SKM-1 (cell line): ENCODE measurements around the gene ARSG.
"Not testable (repeated sequence)": the region's sequence is repeated elsewhere in the genome, so short reads cannot be mapped to it uniquely, and the experiment has no call there.

Experiments
- DNase-seq: peaks from one replicate; lab custom pipeline; 2025; ENCODE audit not compliant: unreplicated experiment; lab: John Stamatoyannopoulos, UW

Gene ARSG

DNA sequence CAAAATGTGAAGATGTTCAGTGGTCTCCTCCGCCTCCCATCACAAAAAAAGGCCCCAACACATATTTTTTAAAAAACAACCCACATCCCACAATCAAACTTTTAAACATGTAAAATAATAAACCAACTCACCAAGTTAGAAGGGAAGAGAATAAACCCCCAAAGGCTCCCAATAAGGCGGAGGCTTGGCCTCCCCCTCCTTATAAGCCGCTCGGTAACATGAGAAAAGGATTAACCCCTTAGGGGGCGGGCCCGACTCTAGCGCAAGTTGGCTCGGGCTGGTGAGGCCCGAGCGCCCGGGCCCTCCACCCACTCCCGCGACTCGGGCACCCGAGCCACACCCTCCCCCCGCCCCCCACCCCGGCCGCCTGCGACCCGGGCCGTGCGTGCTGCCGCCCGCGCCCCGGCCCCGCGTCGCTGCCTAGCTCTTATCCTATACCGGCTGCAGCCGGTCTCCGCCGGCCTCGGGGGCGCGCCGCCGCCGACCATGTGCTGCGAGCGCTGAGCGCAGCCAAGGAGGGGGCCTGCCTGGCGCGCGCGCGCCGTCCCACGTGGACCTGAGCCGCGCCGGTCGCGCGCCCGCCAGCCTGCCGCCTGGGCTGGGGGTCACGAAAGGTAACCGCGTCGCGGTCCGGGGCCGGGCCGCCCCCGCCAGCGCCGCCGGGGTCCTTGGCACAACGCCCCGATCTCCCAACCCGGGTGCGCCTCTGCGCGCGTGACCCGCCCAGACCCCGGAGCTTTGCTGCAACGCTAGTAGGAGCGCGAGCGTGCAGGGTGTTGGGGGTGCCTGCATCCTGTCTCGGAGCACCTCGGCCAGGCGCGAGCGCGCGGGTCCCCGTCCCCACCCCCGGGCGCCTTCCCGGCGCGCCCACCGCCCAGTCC is at the start of gene ARSG, which contains the start of gene SLC16A6:
Gene ARSG, plus strand, starts transcription at position 541 of the 881 bp plus-strand sequence. CDS start 15,999 bp downstream, outside the sequence.
Gene SLC16A6, minus strand, starts transcription at position 173 of the 881 bp plus-strand sequence. CDS start 12,807 bp downstream, outside the sequence.
- DNase-seq, result no peak

DNA sequence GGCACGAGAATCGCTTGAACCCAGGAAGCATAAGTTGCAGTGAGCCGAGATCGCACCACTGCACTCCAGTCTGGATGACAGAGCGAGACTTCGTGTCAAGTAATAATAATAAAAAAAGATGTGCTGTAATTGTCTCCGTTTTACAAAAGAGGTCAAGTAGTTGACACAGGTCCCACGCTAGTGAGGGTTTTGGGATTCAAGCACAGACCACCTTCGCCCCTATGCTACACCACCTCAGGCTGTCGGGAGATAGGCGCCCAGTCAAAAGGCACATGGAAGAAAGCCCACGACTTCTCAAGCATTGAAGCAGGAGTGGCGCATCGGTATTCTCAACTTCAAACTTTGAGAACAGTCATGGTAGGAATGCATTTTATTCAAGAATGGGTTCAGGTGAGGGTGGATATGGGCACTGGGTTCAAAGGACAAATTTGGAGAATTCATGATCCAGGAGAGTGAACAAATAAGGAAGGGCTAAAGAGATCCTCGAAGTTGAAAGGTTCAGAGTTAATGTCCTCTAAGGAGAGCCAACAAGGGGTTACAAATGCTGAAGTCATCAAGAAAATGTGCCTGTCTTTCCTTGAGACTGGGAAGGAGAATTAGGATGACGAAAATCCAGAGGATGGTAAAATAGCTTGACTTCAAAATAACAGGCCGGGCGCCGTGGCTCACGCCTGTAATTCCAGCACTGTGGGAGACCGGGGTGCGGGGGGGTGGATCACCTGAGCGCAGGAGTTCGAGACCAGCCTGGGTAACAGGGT is 44.8 kb upstream of the ARSG start:
- no peak for DNase-seq

DNA sequence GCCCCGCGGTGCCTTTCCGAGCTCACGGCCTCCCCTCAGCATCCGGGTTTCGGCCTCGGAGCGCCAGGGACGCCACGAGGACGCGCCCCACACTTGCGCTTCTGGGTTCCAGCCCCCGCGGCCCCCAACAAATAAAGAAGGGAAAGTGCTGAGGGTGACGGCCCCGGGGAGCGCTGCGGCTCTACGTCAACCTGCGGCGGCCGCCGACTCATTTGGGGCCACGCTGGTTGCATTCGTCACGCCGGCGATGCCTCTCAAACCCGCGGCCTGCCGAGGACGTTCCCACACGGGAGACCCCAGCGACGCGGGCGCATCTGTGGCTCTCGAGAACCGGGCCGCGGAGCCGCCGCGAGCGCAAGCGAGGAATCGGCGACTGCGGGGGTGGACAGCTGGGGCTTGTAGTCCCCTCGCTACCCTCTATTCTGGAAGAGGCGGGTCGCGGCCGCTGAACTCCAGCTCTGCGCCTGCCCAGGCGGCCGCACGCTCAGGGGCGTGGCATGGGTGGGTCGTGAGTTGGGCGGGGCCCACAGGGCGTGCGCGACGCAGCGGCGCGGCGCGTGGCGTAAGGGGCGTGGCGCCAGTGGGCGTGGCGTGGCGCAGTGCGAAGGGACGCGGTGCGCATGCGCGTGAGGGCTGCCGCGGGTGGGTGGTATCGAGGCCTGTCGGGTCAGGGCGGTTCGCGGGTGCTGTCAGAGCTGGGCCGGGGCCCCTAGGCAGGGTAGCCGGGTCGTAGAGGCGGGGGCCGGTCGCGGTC is 43.7 kb upstream of the ARSG start, which contains the start of gene AMZ2:
Gene AMZ2, plus strand, starts transcription at position 599 of the 754 bp plus-strand sequence. CDS start 2,145 bp downstream, outside the sequence.
- peak; percentile 70 for DNase-seq

GRCh38 chr17:68248199-68248825 is 43.0 kb upstream of the ARSG start:
- no peak for DNase-seq

- DNase-seq, result no peak
These were observed 42.4 kb upstream of the ARSG start for GRCh38 chr17:68248891-68249290.

DNA sequence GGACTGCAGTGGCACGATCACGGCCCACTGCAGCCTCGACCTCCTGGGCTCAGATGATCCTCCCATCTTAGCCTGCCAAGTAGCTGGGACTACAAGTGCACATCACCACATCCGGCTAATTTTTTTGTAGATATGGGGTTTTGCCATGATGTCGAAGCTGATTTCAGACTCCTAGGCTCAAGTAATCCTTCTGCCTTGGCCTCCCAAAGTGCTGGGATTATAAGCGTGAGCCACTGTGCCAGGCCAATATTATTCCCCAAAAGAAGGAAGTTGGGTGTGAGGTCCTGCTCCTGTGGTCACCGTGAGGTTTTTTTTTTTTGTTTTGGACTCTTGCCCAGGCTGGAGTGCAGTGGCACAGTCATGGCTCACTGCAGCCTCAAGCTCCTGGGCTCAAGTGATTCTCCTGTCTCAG is 41.9 kb upstream of the ARSG start:
- no peak for DNase-seq

- not testable (repeated sequence) for DNase-seq
These were observed 37.9 kb upstream of the ARSG start for GRCh38 chr17:68253426-68253825.

DNA sequence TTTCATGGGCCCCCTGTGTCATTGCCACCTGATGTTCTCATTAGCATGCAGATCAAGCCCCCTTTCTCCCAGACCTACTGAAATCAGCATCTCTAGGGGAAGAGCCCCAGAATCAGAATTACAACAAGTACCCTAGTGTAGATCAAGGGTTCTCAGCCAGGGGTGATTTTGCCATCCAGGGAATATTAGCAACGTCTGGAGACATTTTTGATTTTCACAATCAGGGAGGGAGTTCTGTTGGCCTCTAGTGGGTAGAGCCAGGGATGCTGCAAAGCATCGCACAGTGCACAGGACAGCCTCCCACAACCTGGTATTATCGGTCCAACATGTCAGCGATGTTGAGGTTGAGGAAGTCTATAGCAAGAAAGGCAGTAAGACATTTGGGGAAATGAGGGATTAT is 36.1 kb upstream of the ARSG start:
- DNase-seq, result no peak

DNA sequence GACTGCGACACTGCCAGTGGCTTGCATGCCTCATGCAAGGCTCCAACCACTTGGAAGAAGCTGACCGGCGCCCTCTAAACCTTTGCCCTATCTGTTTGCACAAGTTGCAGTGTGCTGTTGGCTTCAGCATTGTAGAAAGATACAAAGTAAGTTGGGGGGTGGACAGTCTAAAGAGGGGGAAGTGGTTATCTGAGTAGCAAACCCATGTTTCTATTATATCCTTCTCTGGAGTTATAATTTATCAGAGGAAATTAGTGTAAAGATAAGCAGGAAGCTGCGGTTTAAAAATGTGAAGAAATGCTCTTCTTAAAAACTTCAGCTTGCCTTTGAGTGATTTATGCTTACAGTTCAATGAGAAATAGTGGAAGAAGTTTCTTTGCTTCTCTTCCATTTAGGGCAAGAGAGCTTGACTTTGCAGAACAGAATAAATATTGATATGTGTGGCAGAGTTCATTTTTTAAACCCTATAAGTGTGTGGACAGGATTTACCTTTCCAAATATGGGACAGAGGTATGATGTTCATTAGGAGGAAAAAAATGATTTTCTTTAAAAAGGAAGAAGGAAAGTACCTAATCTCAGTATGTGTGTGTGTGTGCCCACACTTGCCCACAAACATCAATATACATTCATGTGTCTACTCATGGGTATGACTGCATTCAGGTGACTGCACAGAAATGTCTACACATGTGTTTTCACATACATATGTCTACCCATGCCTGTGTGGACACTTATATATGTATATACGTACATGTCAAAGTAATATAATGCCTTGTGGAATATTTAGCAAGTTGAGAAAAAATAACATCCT is 35.4 kb upstream of the ARSG start:
- peak; percentile 27 for DNase-seq

- DNase-seq, result not testable (repeated sequence)
These were observed 34.6 kb upstream of the ARSG start for GRCh38 chr17:68256701-68257100.

- DNase-seq, result no peak
These were observed 33.4 kb upstream of the ARSG start for GRCh38 chr17:68257934-68258333.

GRCh38 chr17:68258890-68259647 is 32.2 kb upstream of the ARSG start:
- DNase-seq, result not testable (repeated sequence)

- DNase-seq, result not testable (repeated sequence)
These were observed 31.7 kb upstream of the ARSG start for GRCh38 chr17:68259648-68259951.

GRCh38 chr17:68260051-68260762 is 31.1 kb upstream of the ARSG start:
- DNase-seq, result no peak

DNA sequence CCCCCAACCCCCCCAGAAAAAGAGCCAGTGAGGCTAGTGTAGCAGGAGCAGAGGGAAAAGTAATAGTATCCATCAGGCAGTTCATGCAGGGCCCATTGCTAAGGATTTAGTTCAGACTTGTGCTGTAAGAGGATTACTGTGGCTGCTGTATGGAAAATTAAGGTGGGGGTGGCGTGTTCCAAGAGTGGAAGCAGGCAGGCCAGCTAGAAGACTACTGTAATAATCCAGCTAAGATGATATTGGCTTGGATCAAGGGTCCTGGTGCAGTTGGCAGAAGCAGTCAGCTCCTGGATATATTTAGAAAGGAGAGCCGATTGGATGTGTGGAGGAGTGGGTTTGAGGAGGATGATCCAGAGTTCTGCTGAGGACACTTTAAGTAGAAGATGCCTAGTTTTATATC is 28.8 kb upstream of the ARSG start:
- not testable (repeated sequence) for DNase-seq

DNA sequence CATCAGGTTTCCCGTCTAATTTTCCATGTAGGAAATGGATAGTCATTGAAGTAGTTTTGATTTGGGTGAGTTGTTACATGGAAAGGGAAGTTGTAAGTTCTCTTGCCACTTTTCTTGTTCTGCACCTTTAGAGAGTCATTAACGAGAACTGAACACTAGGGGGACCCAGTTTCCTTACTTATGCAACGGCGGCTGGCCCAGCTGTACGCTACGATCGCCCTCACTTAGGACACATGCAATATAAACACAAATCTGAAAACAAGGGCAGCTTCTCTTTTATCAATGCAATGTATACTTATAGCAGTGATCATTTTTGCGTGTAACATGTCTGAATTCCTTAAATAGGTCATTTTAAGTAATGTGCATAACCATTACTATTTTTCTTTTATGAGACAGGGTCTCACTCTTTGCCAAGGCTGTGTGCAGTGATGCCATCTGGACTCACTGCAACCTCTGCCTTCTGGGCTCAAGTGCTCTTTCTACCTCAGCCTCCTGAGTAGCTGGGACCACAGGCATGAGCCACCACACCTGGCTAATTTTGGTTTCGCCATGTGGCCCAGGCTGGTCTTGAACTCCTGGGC is 28.1 kb upstream of the ARSG start:
- not testable (repeated sequence) for DNase-seq

DNA sequence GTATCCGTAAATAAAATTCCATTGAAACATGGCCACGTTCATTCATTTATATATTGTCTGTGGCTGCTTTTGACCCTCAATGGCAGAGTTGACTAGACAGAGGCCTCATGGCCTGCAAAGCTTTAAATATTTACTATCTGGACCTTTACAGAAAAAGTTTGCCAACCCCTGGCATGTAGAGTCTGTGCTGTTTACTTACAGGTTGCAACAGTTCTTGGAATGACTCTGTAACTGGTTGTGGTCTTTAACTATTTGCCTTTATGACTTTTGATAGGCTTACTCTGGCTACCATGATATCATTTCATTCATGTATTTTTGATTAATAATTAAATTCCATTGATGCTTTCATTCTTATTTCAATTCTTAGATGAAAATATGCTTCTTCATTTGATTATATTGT is 25.5 kb upstream of the ARSG start:
- DNase-seq, result not testable (repeated sequence)

DNA sequence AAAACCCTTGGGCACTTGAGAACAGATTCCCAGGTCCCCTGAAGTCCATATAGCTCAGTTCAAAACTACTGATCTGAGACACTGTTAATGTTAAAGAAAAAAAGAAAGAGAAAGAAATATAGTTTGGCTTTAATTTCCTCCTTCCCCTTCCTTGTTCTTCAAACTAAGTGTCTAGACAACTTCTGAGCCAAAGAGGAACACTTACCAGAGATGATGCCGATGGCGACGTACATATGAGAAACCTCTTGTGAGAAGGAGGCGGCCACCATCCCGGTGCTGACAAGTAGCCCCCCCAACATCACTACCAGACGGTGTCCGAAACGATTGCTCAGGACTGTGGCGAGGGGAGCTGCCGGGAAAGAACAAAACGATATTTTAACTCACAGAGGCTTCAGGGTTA is 17.6 kb upstream of the ARSG start:
- DNase-seq, result no peak
